ENCODE results near the gene PSD2. TPM values are rescaled to one million over a fixed set of nuclear protein-coding genes. Genes with fewer than 3 reads are reported as not detected.

PSD2 gene
- total and polyA plus RNA-seq, 4 donors, result 0.05 TPM; not detected in 3

GRCh38 chr5:139776861-139777260, 18.7 kb upstream of the PSD2 start (continued):
- TF ChIP-seq MAX (IDR thresholded peaks at IDR 0.05), result no peak
- TF ChIP-seq NR2F2 (IDR thresholded peaks at IDR 0.05), result no peak
- no peak for TF ChIP-seq RXRA (IDR thresholded peaks at IDR 0.05)
- TF ChIP-seq YY1 (IDR thresholded peaks at IDR 0.05), result no peak

- Histone ChIP-seq H3K27me3 (ENCODE audit: control insufficient read depth in 4 of 4, insufficient read depth in 4 of 4, low read length in 3 of 4) (no peaks in the 10 kb centered on the region), H3K9me3 (ENCODE audit: control insufficient read depth in 4 of 4, low read length in 3 of 4) (no peaks in the 10 kb centered on the region), H3K36me3 (ENCODE audit: control insufficient read depth in 4 of 4, insufficient read depth in 3 of 4, low read depth in 1 of 4, low read length in 3 of 4) (no peaks in the 10 kb centered on the region), H3K4me1 (ENCODE audit: control insufficient read depth in 4 of 4, insufficient read depth in 4 of 4, low read length in 3 of 4) (peaks cover 0 to 9% (median 4%) of the 10 kb centered on the region in 4 donors), H3K4me3 (ENCODE audit: low read depth in 1 of 3, low read length in 3 of 3) (no peak overlapping the region), H3K27ac (ENCODE audit: low read depth in 1 of 2, low read length in 2 of 2) (no peak overlapping the region), H3K9ac (ENCODE audit: low read depth in 1 of 2, low read length in 2 of 2) (no peak overlapping the region)
- WGBS, result 83% methylated on average over 7 of the region's 7 CpGs
- DNase-seq (ENCODE audit: low spot score), result no peak
- no peak for TF ChIP-seq HNF4A (conservative IDR thresholded peaks at IDR 0.05)
- TF ChIP-seq HNF4G (IDR thresholded peaks at IDR 0.05), result no peak
- TF ChIP-seq ZBTB33 (IDR thresholded peaks at IDR 0.05), result no peak
- no peak for TF ChIP-seq ATF3 (IDR thresholded peaks at IDR 0.05)
- TF ChIP-seq RXRA (IDR thresholded peaks at IDR 0.05), result no peak
- TF ChIP-seq NR2F2 (IDR thresholded peaks at IDR 0.05), result no peak
- no peak for TF ChIP-seq CTCF (IDR thresholded peaks at IDR 0.05; ENCODE audit: low read depth, low read length, missing input control)
- TF ChIP-seq YY1 (IDR thresholded peaks at IDR 0.05), result no peak
- no peak for TF ChIP-seq EGR1 (IDR thresholded peaks at IDR 0.05; ENCODE audit: low read depth in 2 of 2)
- no peak for TF ChIP-seq FOXA1 (IDR thresholded peaks at IDR 0.05)
- TF ChIP-seq SP1 (IDR thresholded peaks at IDR 0.05), result no peak
- TF ChIP-seq JUND (IDR thresholded peaks at IDR 0.05), result no peak
- TF ChIP-seq GABPA (IDR thresholded peaks at IDR 0.05 in 1 of 2, conservative IDR thresholded peaks at IDR 0.05 in 1 of 2), result no peak
- no peak for TF ChIP-seq FOXA2 (IDR thresholded peaks at IDR 0.05)
- TF ChIP-seq TAF1 (conservative IDR thresholded peaks at IDR 0.05), result no peak
- TF ChIP-seq REST (IDR thresholded peaks at IDR 0.05), result no peak
These were observed 12.1 kb upstream of the PSD2 start for GRCh38 chr5:139783436-139783965.
